HepG2 (cell line): ENCODE measurements around the gene RAC3. TPM values are rescaled to one million over a fixed set of nuclear protein-coding genes. Genes with fewer than 3 reads are reported as not detected.
A peak's percentile ranks its signal among the peaks of the same experiment; 100 is the strongest.

Experiments
- BRD4 ChIP-seq: sonication (generic); formaldehyde crosslinking; IDR thresholded peaks from 2 replicates; pipeline ENCODE4 v1.4.0; 2020; ENCODE audit warnings: missing genetic modification reagents
- DR1 ChIP-seq: sonication (generic); formaldehyde crosslinking; IDR thresholded peaks from 2 replicates; pipeline ENCODE4 v1.8.0; 2021; ENCODE audit warnings: mild to moderate bottlenecking, missing genetic modification reagents, inconsistent platforms
- EEA1 ChIP-seq: sonication (generic); formaldehyde crosslinking; IDR thresholded peaks from 2 replicates; pipeline ENCODE4 v1.5.1; 2020; ENCODE audit warnings: mild to moderate bottlenecking, missing genetic modification reagents, borderline replicate concordance
- GABPB1 ChIP-seq: IDR thresholded peaks from 2 replicates; pipeline ENCODE4 v1.6.1; 2016; ENCODE audit warnings: mild to moderate bottlenecking, missing genetic modification reagents, moderate library complexity, missing compliant biosample characterization
- IKZF4 ChIP-seq: sonication (generic); formaldehyde crosslinking; IDR thresholded peaks from 2 replicates; pipeline ENCODE4 v1.5.1; 2020; ENCODE audit warnings: borderline replicate concordance, mild to moderate bottlenecking, low read depth, missing genetic modification reagents; ENCODE audit errors: not compliant biosample characterization
- KLF12 ChIP-seq: sonication (generic); formaldehyde crosslinking; IDR thresholded peaks from 2 replicates; pipeline ENCODE4 v1.4.0; 2020; ENCODE audit warnings: missing genetic modification reagents, borderline replicate concordance
- MEIS2 ChIP-seq: sonication (generic); formaldehyde crosslinking; IDR thresholded peaks from 2 replicates; pipeline ENCODE4 v1.9.0; 2021; ENCODE audit warnings: mild to moderate bottlenecking, missing genetic modification reagents
- MIXL1 ChIP-seq: IDR thresholded peaks from 2 replicates; pipeline ENCODE4 v1.6.1; 2016
- NR2C2 ChIP-seq: sonication (generic); formaldehyde crosslinking; IDR thresholded peaks from 2 replicates; pipeline ENCODE4 v1.4.0; 2020; ENCODE audit warnings: missing genetic modification reagents, mild to moderate bottlenecking, moderate library complexity, borderline replicate concordance
- PPARG ChIP-seq: conservative IDR thresholded peaks from 2 replicates; pipeline ENCODE4 v1.6.1; 2016; ENCODE audit warnings: missing biosample characterization, missing genetic modification reagents
- SETDB1 ChIP-seq: sonication (generic); formaldehyde crosslinking; IDR thresholded peaks from 2 replicates; pipeline ENCODE4 v1.5.1; 2020; ENCODE audit warnings: missing genetic modification reagents, mild to moderate bottlenecking, borderline replicate concordance
- TCF12 ChIP-seq, 2 experiments: fragments of 450-650 bp in 1 of 2; sonication (generic) in 1 of 2; formaldehyde crosslinking in 1 of 2; IDR thresholded peaks; 2 replicates each; pipeline versions ENCODE4 v1.6.1 to v1.8.0; 2017 to 2022; ENCODE audit warnings: antibody characterized with exemption in 1 of 2, mild to moderate bottlenecking in 1 of 2, missing genetic modification reagents in 1 of 2, moderate library complexity in 1 of 2
- XBP1 ChIP-seq: sonication (generic); formaldehyde crosslinking; IDR thresholded peaks from 2 replicates; pipeline ENCODE4 v1.5.0; 2020; ENCODE audit warnings: missing genetic modification reagents
- ZFP37 ChIP-seq: sonication (generic); formaldehyde crosslinking; IDR thresholded peaks from 2 replicates; pipeline ENCODE4 v1.4.0; 2020; ENCODE audit warnings: missing genetic modification reagents, borderline replicate concordance
- ZIK1 ChIP-seq: sonication (generic); formaldehyde crosslinking; IDR thresholded peaks from 2 replicates; pipeline ENCODE4 v1.5.0; 2020; ENCODE audit warnings: mild to moderate bottlenecking, low read depth, missing genetic modification reagents, borderline replicate concordance
- ZNF205 ChIP-seq: IDR thresholded peaks from 2 replicates; pipeline ENCODE4 v1.6.1; 2018; ENCODE audit warnings: missing biosample characterization, missing genetic modification reagents
- ZNF225 ChIP-seq: sonication (generic); formaldehyde crosslinking; IDR thresholded peaks from 2 replicates; pipeline ENCODE4 v1.4.0; 2020; ENCODE audit warnings: mild to moderate bottlenecking, missing genetic modification reagents
- ZNF432 ChIP-seq: sonication (generic); formaldehyde crosslinking; IDR thresholded peaks from 2 replicates; pipeline ENCODE4 v1.5.0; 2020; ENCODE audit warnings: missing genetic modification reagents, mild to moderate bottlenecking, borderline replicate concordance
- ZNF616 ChIP-seq: sonication (generic); formaldehyde crosslinking; IDR thresholded peaks from 2 replicates; pipeline ENCODE4 v1.5.0; 2020; ENCODE audit warnings: low read depth, mild to moderate bottlenecking, missing genetic modification reagents
- ZNF660 ChIP-seq: sonication (generic); formaldehyde crosslinking; IDR thresholded peaks from 2 replicates; pipeline ENCODE4 v1.5.1; 2020; ENCODE audit warnings: mild to moderate bottlenecking, low read depth, missing genetic modification reagents, borderline replicate concordance
- ZNF674 ChIP-seq: sonication (generic); formaldehyde crosslinking; IDR thresholded peaks from 2 replicates; pipeline ENCODE4 v1.5.0; 2020; ENCODE audit warnings: low read depth, mild to moderate bottlenecking, missing genetic modification reagents
- polyA plus RNA-seq, 8 experiments: library from polyadenylated mRNA; depleted of rRNA in 3 of 8; stranded (reverse) in 7 of 8; unstranded in 1 of 8; fragments of >200 nt; fragmentation: Illumina TruSeq in 4 of 8; extraction: Trizol in 4 of 8; gene quantifications; 2 replicates each; pipeline versions ENCODE4 v1.2.1 to v1.2.3, GENCODE V29; 2011 to 2016; ENCODE audit warnings: low read depth in 4 of 8, missing spikeins in 1 of 8, mixed read lengths in 1 of 8; ENCODE audit not compliant: insufficient read depth in 1 of 8
- total RNA-seq, 5 experiments: library from RNA; depleted of rRNA; stranded (reverse); fragments of >200 nt; fragmentation: Illumina TruSeq; extraction: Trizol; gene quantifications; 2 replicates each; pipeline ENCODE4 v1.2.3, GENCODE V29; 2016; ENCODE audit warnings: low read depth in 1 of 5
- TF ChIP-seq, protein P1 (sequence below): sonication (generic); formaldehyde crosslinking; IDR thresholded peaks from 2 replicates; pipeline ENCODE4 v1.5.0; 2020; ENCODE audit warnings: missing genetic modification reagents
- TF ChIP-seq, protein P2 (sequence below): sonication (generic); formaldehyde crosslinking; IDR thresholded peaks from 2 replicates; pipeline ENCODE4 v1.8.1; 2023; ENCODE audit warnings: mild to moderate bottlenecking, missing genetic modification reagents
- TF ChIP-seq, protein P3 (sequence below): sonication (generic); formaldehyde crosslinking; IDR thresholded peaks from 2 replicates; pipeline ENCODE4 v1.5.1; 2020; ENCODE audit warnings: mild to moderate bottlenecking, missing genetic modification reagents, borderline replicate concordance
- TF ChIP-seq, protein P4 (sequence below): IDR thresholded peaks from 2 replicates; pipeline ENCODE4 v1.6.1; 2016; ENCODE audit warnings: mild to moderate bottlenecking, missing biosample characterization, missing genetic modification reagents

RAC3 gene
- total and polyA plus RNA-seq, 2 of the 13 experiments (the other 11 are each of a cell fraction or from before 2014, with no cell fraction given), result 10.5 to 21.3 TPM

DNA sequence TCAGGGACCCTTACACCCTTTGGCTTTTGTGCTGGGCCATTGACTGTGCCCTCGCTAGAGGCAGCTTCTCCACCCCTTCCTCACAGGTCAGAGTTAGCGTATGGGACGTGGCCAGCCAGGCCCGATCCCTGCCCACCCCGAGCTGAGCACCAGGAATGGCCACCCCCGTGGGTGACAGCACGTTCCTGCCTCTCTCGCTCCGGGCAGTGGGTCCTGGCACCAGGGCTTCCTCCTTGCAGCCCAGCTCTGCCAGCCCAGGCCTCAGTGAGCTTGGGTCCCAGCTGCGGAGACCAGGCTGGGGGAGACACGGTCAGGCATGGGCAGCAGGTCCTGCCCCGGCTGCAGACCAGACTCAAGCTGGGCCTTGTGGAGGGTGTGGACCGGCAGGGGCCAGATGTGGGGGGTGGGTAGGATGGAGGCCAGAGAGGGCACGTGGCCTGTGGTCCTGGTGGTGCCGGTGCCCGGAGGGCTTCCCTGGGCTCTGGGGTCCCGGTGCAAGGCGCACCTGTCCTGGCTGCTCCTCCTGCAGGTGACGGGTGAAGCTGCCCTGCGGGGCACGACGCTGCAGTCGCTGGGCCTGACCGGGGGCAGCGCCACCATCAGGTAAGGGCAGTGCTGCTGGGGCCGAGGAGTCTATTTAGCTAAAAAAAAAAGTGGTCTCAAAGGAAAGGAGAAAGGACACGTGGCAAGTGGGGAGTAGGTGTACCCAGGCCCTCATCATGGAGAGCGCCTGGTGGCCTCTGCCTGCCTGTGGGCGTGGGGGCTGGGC lies 35.8 kb upstream of the RAC3 start (continued):
- TF ChIP-seq XBP1 (CRISPR knock-in tag) (no peak), DR1 (CRISPR knock-in tag) (peak; percentile 83; the same call in 1 of the 2 replicates), BRD4 (CRISPR knock-in tag) (peak; percentile 18; the same call in 1 of the 2 replicates), ZIK1 (peak; percentile 34; the same call in 1 of the 2 replicates), EEA1 (CRISPR knock-in tag) (0 out of 2 replicates have a peak, but pooled peaks have one; percentile 74), GABPB1 (peak; percentile 62), NR2C2 (CRISPR knock-in tag) (no peak), ZNF674 (no peak), TCF12 (IDR thresholded peaks at IDR 0.05) (no peak), TCF12 (CRISPR knock-in tag; IDR thresholded peaks at IDR 0.05) (no peak), KLF12 (CRISPR knock-in tag) (no peak), MIXL1 (CRISPR knock-in tag) (no peak), ZNF660 (CRISPR knock-in tag) (no peak), ZNF205 (CRISPR knock-in tag) (no peak; the same call in 1 of the 2 replicates), ZNF432 (CRISPR knock-in tag) (no peak), IKZF4 (CRISPR knock-in tag) (peak; percentile 29), ZNF225 (peak; percentile 86; the same call in 1 of the 2 replicates), ZFP37 (CRISPR knock-in tag) (no peak; the same call in 1 of the 2 replicates), SETDB1 (CRISPR knock-in tag) (no peak), ZNF616 (no peak; the same call in 1 of the 2 replicates), PPARG (peak; percentile 10; the same call in 1 of the 2 replicates), MEIS2 (CRISPR knock-in tag) (peak; percentile 45; the same call in 1 of the 2 replicates)
- TF ChIP-seq, protein P1, sequence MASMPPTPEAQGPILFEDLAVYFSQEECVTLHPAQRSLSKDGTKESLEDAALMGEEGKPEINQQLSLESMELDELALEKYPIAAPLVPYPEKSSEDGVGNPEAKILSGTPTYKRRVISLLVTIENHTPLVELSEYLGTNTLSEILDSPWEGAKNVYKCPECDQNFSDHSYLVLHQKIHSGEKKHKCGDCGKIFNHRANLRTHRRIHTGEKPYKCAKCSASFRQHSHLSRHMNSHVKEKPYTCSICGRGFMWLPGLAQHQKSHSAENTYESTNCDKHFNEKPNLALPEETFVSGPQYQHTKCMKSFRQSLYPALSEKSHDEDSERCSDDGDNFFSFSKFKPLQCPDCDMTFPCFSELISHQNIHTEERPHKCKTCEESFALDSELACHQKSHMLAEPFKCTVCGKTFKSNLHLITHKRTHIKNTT (CRISPR knock-in tag), result no peak
- TF ChIP-seq, protein P2, sequence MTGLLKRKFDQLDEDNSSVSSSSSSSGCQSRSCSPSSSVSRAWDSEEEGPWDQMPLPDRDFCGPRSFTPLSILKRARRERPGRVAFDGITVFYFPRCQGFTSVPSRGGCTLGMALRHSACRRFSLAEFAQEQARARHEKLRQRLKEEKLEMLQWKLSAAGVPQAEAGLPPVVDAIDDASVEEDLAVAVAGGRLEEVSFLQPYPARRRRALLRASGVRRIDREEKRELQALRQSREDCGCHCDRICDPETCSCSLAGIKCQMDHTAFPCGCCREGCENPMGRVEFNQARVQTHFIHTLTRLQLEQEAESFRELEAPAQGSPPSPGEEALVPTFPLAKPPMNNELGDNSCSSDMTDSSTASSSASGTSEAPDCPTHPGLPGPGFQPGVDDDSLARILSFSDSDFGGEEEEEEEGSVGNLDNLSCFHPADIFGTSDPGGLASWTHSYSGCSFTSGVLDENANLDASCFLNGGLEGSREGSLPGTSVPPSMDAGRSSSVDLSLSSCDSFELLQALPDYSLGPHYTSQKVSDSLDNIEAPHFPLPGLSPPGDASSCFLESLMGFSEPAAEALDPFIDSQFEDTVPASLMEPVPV (CRISPR knock-in tag), result no peak
- TF ChIP-seq, protein P3, sequence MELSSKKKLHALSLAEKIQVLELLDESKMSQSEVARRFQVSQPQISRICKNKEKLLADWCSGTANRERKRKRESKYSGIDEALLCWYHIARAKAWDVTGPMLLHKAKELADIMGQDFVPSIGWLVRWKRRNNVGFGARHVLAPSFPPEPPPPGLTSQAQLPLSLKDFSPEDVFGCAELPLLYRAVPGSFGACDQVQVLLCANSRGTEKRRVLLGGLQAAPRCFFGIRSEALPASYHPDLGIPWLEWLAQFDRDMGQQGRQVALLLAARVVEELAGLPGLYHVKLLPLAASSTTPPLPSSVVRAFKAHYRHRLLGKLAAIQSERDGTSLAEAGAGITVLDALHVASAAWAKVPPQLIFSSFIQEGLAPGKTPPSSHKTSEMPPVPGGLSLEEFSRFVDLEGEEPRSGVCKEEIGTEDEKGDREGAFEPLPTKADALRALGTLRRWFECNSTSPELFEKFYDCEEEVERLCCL (CRISPR knock-in tag), result peak; percentile 20; the same call in 1 of the 2 replicates
- TF ChIP-seq, protein P4, sequence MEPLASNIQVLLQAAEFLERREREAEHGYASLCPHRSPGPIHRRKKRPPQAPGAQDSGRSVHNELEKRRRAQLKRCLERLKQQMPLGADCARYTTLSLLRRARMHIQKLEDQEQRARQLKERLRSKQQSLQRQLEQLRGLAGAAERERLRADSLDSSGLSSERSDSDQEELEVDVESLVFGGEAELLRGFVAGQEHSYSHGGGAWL (CRISPR knock-in tag), result peak; percentile 31; the same call in 1 of the 2 replicates
